IPS DF 19.7 (cell line): ENCODE data around the gene PDZD2.

Source experiments
- DNase-seq: peaks from one replicate; pipeline ENCODE4 v3.0.0-alpha.2; 2013; ENCODE audit warnings: low read depth, low spot score

The PDZD2 gene

GRCh38 chr5:31638345-31638744, 586 bp upstream of the PDZD2 start:
- no peak for DNase-seq

DNA sequence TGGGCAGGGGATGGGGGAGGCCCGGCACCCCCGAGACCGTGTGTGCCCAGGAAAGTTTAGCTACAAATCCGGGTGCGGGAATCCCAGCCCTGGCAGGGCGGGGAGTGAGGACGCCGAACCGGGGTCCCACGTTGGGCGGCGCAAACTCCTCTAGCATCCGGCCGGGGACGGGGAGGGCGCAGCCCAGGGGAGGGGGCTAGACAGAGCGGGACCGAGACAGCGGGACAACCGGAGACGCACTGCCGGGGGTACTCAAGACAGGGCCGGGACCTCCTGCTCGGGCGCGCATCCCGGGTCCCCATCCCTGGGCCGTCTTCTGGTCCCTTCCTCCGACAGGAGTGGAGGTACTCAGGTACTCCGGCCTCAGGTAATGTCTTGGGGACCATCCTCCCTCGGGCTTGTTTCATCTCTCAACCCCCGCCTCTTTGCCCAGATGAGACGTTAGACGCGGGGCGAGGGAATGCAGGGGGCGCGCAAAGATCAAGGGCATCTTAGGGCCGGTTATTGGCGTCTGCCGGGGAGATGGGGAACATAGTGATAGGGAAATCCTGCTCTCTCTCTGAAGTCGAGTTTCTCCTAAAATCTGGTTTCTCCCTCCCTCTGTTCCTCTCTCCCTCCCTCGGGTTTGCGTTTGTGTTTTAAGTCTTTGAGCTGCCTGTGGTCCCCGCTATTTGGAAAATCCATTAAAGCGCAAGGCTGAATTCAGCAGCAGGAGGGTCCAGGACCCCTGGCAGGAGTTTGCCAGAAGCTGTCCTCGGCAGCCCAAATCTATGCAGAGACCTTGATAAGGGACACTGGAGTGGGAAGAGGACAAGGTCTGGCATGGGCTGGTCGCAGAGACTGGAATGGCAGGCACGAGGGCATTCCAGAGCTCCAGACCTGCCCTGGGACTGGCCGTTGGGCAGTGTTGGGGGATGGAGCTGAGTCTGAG, 815 bp downstream of the PDZD2 start:
- no peak for DNase-seq

- no peak for DNase-seq
Measured at GRCh38 chr5:31640573-31640972, 1.6 kb downstream of the PDZD2 start.

GRCh38 chr5:31641059-31641458, 2.1 kb downstream of the PDZD2 start:
- DNase-seq, result no peak

GRCh38 chr5:31641575-31641974, 2.6 kb downstream of the PDZD2 start:
- DNase-seq, result no peak

DNA sequence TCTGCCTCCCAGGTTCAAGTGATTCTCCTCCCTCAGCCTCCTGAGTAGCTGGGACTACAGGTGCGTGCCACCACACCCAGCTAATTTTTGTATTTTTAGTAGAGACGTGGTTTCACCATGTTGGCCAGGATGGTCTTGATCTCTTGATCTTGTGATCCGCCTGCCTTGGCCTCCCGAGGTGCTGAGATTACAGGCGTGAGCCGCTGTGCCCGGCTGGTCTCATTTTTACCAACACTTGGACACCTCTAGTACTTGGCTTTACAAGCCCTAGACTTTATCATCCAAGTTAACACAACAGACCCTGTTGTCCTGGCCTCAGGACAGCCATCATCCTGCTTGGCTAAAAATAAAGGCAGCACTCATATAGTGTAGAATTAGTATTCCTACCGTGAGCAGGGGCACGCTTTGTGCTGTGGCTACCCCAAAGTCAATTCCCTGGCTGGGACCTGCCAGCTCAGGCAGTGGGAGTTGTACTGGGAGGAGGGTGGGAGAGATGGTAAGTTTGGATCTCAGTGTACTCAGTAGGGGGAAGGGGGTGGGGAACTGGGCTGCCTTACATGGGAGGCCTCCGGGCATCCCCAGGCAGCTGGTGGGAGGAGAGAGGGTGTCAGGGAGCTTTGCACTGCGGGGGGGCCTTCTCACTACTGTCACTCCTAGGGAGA, 6.6 kb downstream of the PDZD2 start:
- no peak for DNase-seq

DNA sequence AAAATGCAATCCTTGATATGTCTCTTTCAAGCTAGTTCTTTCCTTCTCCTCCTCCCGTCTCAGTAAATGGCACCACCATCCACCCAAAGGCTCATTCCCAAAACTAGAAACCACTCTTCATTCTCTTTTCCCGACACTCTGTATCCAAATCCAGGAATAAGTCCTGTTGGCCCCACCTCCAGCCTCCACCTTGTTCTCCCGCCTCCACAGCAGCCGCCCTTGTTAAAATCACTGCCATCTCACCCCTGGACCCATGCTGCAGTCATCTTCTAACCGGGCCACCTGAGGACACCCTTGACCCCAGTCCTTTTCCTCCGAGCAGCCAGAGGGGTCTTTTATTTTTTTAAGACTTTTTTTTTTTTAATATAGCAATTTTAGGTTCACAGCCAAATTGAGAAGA, 9.4 kb downstream of the PDZD2 start:
- no peak for DNase-seq

- no peak for DNase-seq
Measured at GRCh38 chr5:31651241-31651640, 12.3 kb downstream of the PDZD2 start.

DNA sequence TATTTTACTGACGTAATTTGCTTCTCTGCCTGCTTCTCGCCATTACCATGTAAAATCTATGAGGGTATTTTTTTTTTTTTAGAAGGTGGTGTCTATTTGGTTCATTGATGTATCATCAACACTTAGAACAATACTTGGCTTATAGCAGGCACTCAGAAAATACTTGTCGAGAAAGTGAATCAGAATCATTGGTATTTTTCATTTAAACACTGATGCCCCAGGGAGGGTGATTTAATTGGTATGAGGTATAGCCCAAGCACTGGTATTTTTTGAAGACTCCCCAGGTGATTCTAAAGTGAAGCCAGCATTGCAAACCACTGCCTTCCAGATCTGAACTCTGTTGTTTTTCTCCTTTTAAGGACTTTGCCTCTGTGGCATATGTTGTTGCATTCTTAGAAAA, 16.6 kb downstream of the PDZD2 start:
- no peak for DNase-seq

GRCh38 chr5:31656806-31657205, 17.9 kb downstream of the PDZD2 start:
- no peak for DNase-seq

DNA sequence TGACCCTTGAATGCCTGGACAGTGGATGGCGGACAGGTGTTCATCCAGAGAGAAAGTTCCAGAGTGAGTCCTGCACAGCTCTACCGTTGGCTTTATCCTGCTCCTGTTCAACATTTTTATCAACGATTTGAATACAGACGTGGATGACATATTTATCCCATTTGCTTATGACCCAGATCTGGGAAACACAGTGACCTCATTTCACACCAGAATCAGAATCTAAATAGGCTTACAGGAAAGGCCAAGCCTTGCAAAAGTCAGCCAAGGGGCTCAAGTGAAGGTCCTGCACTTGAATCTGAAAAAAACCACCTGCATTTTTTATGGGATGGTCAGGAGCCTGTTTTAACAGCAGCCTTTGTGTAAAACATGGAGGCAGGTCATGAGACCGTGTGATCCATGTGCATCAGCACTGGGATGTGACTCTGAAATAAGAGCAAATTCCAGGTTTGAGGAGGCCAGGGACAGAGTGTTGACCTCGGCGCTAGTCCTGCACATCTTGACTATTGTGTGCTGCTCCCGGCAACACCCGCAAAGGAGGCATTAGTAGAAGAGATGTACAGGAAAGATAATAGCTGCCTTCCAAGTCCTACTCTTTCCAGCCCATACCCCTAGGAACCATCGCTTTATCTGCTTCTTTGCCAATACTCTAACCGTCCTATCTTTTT, 18.5 kb downstream of the PDZD2 start:
- DNase-seq, result no peak

DNA sequence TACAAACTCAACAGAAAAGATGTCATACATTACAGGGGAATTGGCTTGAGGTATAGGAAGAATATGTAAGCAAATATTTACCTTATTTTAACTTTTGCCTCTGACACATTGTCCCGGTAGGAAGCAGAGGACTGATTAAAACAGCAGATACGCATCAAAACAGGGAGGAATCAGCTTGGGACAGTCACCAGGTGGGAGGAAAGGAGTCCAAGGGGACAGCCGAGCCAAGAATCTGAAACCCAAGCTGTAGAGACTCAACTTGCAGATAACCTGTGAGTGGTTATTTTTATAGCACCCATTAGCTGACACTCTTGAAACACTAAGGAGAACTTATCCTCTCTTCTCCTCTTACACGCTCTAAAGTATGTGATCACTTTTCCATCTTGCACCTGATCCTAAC, 22.3 kb downstream of the PDZD2 start:
- no peak for DNase-seq

- DNase-seq, result no peak
Measured at GRCh38 chr5:31663519-31663918, 24.6 kb downstream of the PDZD2 start.

- peak; percentile 88 for DNase-seq
Measured at GRCh38 chr5:31664566-31664965, 25.6 kb downstream of the PDZD2 start.

- DNase-seq, result no peak
Measured at GRCh38 chr5:31671339-31671741, 32.4 kb downstream of the PDZD2 start.

- DNase-seq, result no peak
Measured at GRCh38 chr5:31674371-31674951, 35.5 kb downstream of the PDZD2 start.

DNA sequence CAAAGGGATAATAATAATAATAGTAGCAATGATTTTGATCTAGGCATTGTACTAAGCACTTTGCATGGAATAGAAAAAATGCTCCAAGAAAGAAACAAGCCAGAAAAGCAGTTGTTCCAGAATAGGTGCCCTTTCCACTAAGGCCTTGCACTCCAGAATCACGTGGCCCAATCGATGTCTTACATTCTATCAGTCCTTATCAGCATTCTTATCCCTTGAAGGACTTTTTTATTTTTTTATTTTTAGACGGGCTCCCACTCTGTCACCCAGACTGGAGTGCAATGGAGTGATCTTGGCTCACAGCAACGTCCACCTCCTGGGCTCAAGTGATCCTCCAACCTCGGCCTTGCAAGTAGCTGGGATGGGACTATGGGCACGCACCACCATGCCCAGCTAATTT, 36.5 kb downstream of the PDZD2 start:
- no peak for DNase-seq

GRCh38 chr5:31678180-31678579, 39.2 kb downstream of the PDZD2 start:
- no peak for DNase-seq

DNA sequence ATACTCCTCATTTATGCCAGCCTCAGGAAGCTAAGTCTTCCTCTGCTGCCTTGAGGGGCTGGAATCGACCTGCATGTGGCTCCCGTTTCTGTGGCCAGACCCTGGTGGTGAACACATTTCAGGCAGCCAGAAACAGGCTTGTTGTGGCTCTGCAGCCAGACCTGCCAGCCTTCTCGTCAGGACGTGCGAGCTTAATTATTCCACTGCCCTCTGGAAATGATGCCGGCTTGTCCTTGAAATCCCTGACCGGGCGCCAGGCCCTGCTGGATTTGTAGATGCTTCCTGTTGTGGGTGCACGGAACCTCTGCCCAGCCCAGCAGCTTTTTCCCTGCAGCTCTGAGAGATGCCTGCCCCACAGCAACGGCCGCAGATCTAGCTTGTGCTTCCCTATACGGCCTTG, 41.6 kb downstream of the PDZD2 start:
- DNase-seq, result no peak

DNA sequence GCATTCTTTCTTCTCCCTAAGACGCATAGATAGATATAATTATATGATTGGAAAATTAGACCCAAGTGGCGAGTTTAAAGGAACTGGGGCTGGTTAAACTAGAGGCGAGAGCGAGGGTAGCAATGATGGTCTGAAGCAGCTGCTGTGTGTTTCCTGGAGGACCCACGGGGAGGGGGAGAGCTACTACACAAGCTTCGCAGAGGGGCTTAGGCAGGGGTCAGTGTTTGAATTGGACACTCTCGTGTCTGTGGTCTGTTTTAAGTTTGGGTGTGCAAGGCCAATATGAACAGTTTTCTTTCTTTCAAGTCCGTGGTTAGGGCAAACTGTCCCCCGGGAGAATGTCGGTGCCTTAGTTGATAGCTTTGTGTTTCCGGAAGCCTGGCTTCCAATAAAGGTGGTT, 43.1 kb downstream of the PDZD2 start:
- DNase-seq, result no peak

GRCh38 chr5:31682851-31683250, 43.9 kb downstream of the PDZD2 start:
- no peak for DNase-seq

GRCh38 chr5:31688515-31689092, 49.7 kb downstream of the PDZD2 start:
- DNase-seq, result no peak
